GM04503 (cell line): ENCODE measurements around the gene SH3PXD2A.
"Not testable (repeated sequence)": the region's sequence is repeated elsewhere in the genome, so short reads cannot be mapped to it uniquely, and the experiment has no call there.

ENCODE experiments used
- DNase-seq: peaks from one replicate; pipeline ENCODE4 v3.0.0-alpha.2; 2012; ENCODE audit warnings: low read depth

Gene SH3PXD2A

DNA sequence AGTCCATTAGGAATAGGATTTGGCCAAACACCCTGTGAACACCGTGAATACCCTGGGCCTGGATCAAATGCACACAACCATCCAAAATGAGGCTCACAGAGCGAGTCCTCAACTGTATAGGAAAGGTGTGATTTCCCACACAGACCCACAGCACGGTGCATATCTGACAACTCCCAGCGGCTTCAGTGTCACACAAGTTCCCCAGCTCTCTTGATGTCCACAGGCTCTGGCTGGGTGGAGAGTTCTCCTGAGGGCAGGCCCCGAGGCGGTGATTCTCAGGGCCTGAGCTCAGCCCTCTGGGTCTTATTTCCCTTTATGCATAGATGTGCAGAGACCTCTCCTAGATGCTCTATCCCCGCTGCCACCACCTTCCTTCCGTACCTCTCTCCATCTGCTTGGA lies 64.1 kb downstream of the SH3PXD2A start:
- no peak for DNase-seq

DNA sequence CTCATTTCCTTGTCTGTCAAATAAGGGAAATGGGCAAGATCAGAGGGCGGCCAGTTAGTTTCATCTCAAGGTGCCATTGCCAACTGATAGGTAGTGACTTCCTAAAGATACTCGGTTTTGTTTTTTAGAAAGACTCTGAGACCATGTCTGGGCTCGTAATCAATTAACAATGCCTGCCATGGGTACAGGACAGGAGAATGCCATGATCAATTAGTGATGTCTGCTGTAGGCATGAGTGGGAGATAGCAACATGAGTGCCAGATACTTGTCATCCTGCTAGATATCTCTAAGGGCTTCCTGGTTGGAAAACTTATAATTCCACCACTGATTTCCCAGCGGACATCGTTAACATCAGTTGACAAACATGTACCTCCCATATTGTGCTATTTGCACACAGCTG lies 64.8 kb downstream of the SH3PXD2A start:
- DNase-seq = no peak

DNA sequence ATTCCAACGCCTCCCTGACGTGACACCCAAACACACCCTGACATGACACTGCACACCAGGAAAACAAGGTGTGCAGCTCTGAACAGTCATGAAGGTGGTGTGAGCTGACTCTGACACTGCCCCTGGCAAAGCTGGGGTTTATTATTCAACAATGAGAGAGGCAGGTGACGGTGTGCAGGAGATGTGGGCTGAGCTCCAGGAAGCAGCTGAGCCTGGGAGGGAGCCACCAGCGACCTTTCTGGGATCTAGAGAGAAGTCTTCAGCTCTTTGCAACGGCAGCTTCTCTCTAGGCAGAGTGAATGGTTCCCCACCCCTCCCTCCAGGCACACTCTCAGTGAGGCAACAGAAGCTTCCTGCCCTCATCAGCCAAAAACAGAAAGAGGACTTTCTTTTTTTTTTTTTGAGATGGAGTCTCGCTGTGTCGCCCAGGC lies 65.6 kb downstream of the SH3PXD2A start:
- DNase-seq = no peak

DNA sequence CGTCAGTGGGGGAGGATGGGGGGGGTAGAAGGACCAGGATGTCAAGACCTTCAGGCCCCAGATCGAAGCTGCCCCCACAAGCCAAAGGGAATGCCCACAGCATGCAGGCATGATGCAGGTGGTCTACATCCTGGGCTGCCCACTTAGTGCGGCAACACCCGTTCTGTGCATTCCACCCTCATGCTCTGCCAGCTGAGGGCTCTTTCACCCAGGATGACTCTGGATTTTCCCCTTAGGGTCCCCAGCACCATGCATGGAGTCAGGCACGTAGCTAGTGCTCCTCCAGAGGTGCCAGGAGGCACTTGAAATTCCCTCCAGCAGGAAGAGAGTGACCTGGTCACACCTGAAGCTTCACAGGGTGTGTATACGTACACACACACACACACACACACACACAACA lies 66.2 kb downstream of the SH3PXD2A start:
- DNase-seq = no peak

DNA sequence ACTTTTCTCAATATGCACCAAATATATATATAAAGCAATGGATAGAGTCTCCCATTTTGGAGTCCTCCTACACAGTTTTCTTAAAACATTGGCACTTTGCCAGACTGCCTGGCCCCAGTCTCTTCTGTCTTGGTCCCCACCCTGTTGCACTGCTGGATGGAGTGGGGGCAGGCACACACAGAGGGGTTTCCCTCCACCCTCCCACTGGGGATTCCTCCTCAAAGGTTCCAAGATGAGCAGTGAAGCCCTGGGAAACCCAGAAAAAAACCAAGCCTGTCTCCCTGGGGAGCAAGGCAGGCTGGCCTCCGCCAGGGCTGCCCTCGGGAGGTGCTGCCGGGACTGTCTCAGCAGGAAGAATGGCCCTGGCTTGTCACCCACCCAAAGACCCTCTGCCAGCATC lies 68.0 kb downstream of the SH3PXD2A start:
- no peak for DNase-seq

DNA sequence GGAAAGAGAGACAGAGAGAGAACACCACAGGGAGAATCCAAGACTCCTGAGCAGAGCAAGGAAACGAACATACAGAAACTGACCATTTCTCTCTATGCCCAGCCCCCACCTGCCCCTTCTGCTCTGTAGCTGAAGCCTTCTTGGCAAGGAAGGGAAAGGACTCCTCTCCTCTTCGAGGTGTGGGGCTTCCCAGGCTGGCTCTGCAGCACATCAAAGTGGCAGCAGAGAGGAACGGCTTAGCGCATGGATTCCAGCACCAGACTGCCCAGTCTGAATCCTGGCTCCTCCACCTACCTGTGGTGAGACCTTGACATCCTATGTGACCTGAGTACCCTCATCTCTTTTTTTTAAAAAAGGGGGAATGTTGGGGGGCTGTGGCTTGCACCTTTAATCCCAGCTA lies 69.4 kb downstream of the SH3PXD2A start:
- no peak for DNase-seq

DNA sequence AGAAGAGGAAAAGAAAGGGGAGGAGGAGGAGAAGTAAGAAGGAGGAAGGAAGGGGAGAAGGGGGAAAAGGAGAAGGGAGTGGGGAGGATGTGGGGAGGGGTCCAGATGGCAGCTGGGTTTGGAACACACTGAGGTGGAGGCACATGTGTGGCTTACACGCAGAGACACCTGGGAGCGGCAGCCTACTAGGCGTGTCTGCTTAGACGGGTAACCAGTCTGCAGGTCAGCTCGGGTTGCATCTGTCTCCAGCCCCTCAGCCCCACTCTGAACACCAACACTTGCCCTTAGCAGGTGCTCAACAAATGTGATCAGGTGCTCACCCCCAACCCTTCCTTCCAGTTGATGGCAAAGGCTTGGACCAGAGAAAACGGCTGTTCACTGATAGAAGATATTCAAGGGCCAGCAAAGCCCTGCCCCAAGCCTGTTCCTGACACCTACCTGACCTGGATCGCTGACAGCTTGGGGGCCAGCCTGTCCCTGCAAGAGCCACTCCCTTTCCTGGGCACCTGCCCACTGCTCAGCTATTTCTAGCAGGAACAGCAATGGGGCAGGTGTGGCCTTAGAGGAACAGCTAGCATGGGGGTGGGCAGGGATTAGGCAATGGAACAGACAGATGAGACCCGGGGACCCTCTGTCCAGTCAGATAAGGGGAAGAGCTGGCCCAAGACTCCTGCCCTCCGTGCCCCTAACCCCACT lies 70.5 kb downstream of the SH3PXD2A start:
- DNase-seq = no peak

DNA sequence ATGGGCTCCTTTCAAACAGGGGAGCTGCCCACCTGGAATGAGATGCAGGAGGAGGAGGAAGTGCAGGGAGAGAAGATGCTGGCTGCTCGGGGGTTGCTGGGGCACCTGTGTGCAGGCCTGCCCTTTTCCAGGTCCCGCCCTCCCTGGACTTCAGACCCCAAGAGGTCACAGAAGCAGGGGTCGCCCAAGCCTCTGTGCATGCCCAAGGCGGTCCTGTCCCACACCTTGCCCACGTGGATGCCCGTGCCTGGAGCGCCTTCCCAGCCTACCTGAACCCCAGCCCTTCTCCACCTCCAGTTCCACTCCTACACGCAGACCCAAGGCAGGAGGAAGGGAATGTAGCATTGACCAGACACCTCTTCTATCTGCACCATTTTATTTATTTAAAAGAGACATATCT lies 71.3 kb downstream of the SH3PXD2A start:
- no peak for DNase-seq

DNA sequence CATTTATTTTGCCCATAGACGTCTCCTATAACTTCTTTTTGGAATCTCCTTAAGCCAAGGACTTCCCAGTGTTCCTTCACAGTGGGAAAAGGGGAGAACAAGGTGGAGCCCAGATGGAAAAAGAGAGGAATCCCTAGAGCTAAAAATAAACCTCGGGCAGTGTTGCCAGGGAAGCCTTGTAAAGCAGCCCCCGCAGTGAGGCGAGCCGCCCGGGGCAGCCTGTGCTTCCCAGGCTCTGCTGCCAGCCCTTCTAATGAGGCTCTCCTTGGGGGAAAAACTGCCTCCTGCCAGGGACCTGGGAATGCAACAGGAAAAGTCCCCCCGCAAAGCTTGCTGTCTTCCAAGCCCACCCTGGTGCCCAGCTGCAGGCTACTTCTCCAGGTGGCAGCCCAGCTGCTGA lies 71.7 kb downstream of the SH3PXD2A start:
- DNase-seq = no peak

DNA sequence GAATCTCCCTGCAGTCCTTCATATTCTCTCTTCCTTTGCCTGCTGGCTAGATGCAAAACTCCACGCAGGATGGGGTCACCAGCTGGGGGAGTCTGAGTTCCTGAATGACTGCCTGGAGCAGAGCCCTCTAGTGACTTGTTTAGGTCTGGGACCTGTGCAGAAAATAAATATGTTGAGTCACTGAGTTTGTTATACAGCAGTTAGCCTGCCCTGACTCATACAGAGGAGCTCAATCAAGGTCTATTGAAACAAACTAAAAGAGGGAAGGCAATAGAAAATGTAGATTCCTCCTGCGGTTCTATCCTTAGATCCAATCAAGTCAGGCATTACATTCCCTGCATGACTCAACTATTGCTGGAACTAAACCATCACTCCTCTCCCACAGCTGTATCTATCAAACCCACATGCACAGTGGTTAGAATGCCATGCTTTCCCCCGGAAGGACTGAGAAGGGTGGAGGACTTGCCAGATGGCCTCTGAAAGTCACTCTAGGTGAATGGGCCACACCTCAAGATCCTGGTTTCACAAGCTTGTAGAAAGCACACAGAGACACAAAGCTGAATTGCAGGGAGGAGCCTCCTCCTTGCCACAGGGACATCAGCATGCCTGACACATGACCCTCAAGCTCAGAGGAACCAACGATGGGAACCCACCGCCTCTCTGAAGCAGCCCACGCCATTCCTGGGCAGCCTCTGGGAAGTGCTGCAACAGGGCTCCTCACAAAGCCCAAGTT lies 73.9 kb downstream of the SH3PXD2A start:
- DNase-seq = peak; percentile 98

DNA sequence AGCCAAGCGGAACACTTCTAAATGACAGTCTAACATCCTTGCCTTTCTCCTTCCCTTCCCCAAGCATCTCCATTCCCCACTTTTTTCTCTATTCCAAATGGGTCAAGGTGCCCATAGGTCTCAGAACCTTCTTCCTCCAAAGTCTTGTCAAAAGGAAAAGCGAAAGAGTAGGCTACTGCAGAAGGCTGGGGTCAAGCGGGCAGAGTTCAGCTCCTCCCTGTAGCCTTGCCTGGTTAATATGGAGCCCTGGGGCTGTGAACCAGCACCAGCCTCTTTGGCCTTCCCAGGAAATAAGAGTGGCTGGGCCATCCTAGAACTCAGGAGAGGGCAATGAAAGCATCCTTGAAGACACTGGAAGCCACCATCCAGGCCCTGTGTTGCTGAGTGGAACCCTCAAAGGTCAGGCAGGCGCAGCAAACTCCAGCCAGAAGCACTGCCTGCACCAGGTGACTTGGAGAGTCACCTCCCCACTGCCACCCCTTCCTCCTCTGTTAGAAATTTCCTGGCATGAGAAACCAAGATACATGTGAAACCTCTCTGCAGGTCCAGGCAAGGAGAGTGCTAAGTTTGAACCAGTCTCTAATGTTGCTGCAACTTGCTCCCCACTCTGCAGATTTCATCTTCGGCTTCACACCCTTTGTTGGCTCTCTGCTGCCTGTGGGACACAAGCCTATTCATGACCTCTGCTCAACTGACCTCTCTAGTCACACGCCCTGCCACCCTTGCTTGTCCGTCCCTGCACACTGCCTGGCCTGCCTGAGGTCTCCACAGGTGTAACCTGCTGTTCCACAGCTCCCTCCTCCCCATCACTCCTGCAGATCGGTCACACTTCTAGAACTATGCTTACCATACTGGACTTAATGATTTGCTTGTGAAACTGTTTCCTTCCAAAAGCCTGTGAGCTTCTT lies 74.9 kb downstream of the SH3PXD2A start:
- DNase-seq = no peak

DNA sequence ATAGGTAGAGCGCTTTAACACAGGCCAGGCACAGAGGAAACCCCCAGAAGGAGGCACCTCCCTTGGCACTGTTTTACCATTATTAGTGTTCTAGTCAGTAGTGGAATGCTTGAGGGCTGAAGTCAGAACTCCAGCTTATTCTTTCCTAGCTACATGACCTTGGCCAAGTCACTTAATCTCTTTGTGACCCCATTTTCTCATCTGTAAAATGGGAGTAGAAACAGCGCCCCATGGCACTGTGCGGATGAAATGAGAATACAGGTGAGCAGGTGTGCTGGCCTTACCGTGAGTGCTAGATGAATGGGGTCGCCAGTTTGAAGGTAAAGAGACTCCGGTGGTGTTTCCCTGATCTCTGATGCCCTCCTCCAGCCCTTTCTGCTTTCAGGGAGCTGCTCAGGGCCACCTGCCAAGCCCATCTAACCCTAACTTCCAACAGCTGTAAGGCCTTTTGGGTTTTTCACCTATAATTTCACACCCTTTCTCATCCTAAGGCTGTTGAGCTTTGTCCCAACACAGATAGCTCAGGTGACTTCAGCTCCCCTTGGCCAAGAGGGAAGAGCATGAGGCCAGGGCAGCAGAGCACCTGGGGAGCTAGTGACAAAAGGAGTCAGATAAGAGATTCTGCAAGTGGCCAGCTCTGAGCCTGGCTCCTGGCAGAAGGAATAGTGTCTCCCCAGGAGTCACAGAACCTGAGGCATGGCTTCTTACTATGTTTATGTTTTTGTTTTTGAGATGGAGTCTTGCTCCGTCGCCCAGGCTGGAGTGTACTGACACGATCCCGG lies 76.8 kb downstream of the SH3PXD2A start:
- DNase-seq = no peak

DNA sequence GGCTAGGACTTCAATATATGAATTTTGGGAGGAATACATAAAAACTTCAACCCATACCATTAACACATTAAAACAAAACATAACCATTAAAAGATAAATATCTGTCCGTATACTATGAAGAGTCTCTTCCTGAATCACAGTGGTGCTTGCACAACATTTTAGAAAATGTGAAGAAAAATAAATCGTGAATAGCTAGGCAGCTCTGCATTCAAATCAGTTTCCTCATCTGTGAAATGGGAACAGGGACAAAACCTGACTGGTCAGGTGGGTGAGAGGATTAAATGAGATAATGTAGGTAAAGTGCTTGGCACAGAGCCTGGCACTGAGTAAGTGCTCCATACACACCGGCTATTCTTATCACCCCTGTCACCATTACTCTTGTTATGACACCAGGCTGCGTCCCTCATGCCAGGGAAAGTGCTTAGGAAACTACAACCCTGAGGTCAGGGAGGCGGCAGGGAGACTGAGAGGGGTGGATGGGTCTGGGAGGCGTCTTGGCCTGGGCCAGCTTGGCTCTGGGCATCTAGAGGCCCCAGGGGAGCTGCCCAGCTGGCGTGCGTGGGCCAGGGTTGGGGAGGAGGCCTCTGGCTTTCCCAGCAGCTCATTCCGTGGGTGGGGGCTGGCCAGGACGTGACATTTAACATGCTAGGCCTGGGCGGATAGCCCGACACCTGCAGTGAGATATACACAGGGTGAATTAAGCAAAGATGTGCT lies 78.3 kb downstream of the SH3PXD2A start:
- DNase-seq = no peak

DNA sequence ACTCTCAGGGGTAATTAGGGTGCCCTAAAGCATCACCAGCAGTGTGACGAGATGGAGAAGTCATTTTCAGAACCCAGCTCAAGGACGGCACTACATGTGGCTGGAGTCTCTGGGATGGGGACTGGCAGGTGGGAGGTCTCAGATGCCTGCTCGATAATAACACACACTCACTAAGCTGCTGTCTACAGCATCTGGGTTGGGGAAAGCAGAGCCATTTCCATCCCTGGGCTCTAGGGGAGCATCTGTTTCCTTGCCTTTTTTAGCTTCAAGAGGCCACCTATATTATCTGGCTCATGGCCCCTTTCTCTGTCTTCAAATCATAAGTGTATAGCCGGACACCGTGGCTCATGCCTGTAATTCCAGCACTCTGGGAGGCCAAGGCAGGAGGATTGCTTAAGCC lies 79.6 kb downstream of the SH3PXD2A start:
- DNase-seq = no peak

DNA sequence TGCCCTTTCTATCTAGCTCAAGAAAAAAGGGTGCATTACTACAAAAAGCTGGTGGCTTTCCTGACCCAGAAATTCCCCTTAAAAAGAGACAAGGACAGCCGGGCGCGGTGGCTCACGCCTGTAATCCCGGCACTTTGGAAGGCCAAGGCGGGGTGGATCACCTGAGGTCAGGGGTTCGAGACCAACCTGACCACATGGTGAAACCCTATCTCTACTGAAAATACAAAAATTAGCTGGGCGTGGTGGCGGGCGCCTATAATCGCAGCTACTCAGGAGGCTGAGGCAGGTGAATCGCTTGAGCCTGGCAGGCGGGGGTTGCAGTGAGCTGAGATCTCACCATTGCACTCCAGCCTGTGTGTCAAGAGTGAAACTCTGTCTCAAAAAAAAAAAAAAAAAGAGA lies 82.5 kb downstream of the SH3PXD2A start:
- not testable (repeated sequence) for DNase-seq

DNA sequence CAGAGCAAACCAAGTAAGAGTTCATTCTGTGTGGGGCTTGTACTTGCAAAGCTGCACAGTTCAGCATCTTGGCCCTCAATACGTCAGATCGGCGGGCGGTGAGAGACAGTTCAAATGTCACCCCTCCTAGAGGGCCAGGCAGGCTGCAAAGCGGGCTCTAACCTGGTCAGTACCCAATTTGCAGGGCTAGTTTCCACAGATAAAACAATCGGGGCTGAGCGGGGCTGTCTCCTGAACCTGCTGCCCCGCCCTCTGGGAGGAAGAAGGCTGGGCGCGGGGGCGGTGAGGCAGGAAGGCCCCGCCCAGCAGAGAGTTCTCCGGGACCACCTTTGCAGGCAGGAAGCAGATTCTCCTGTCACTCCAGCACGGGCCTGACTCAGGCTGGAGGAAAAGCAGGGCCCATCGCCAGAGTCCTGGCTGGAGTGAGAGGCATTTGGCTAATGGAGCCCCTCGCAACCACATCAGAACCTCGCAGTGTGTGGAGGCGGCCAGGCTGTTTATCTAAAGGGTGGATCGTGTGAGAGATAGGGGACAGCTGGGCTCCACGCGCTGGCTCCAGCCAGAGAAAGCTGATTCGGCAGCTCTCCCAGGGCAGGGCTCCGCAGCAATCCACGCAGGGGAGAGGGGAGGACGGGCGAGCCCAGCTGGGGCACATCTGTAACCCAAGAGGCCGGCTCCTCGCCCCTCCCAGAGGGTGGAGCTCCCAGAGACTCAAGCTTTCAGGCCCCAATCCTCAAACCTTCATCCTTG lies 83.1 kb downstream of the SH3PXD2A start:
- peak; percentile 71 for DNase-seq

DNA sequence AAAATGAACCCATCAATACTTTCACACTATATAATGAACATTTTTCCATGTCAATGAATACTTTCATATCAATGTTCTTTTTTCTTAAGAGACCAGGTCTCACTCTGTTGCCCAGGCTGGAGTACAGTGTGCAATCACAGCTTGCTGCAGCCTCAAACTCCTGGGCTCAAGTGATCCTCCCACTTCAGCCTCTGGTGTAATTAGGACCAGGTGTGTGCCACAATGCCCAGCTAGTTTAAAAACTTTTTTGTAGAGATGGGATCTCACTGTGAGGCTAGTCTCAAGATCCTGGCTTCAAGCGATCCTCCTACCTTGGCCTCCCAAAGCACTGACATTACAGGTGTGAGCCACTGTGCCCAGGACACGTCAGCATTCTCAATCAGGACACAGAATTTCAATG lies 85.2 kb downstream of the SH3PXD2A start:
- DNase-seq = no peak

DNA sequence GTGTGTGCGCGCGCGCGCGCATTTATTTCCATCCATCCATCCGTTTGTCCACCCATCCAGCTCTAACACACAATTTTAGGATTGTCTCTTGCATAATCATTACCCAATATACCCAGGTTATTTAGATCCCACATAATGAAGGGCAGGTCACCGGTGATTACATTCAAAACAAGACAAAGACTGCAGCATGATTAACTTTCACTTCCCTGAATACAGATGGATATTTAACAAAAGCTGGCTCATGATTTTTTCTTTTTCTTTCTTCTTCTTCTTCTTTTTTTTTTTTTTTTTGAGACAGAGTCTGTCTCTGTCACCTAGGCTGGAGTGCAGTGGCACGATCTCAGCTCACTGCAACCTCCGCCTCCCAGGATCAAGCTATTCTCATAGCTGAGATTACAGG lies 86.2 kb downstream of the SH3PXD2A start:
- DNase-seq = no peak

DNA sequence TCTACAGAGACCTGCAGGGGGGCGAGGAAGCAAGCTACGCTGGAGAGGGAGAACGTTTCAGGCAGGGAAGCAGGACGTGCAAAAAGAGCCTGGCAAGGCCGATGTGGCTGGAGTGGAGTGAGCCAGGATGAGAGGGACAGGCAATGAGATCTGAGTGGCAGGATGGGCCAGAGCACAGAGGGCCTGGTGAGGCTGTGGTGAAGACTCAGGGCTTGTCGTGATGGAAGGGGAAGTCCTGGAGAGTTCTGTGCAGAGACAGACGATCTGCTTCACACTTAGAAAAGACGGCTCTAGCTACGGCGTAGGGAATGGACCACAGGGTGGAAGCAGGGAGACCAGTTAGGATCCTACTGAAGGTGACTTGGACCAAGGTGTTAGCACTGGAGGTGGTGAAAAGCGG lies 87.0 kb downstream of the SH3PXD2A start:
- no peak for DNase-seq

DNA sequence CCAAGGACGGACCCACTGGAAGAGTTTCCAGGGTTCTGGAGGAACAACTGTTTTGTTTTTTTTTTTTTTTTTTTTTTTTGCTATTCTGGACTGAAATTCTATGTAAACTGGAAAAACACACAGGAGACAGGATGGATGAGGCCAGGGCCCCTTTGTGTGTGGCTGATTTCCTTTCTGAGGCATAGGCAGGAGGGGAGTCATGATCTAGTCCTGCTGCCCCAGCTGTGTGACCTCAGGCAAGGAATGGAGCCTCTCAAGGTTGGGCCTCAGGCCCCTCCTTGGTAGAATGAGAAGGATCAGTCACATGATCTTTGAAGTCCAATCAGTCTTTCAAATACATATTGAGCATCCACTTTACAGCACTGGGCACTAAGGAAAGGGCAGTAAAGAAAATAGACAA lies 87.6 kb downstream of the SH3PXD2A start:
- DNase-seq = no peak
